Stimulated activated CD4-positive, alpha-beta T cell treated with anti-CD3 and anti-CD28 coated beads, TNF-alpha, amount 100 ng/mL, for 1 hour (primary cell): Measurements from ENCODE around the gene RBM23.

Experiments
- DNase-seq, 3 donors: peaks; one replicate each; pipeline ENCODE4 v3.0.0-alpha.2; 2020; ENCODE audit warnings: low read depth in 3 of 3, low spot score in 1 of 3

The RBM23 gene

DNA sequence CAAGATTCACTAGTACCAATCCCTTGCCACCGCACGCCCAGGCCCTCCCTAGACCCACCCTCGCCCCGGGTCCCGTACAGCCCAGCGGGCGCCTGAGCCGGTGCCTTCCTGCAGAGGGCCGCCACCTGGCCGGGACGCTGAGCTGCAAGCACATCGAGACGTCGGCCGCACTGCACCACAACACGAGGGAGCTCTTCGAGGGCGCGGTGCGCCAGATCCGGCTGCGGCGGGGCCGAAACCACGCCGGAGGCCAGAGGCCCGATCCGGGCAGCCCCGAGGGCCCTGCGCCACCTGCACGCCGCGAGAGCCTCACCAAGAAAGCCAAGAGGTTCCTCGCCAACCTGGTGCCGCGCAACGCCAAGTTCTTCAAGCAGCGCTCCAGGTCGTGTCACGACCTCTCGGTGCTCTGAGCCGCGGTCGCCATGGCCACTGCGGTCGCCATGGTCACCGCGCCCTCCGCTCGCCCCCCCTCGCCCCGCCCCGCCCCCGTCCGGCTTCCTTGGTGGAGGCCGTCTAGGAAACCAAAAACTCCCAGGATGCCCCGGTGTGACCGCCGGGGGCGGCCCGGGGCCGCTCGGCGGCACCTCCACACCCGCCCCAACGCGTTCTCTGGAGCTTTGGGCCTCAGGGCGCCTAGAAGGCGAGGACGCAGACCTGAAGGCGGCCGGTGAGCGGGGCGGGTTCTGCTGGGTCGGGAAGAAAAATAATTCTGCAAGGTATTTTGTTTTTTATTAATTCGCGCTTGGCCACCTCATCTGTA is 32.3 kb downstream of the RBM23 start:
- peak; percentile 47 to 61 (median 57) for DNase-seq

DNA sequence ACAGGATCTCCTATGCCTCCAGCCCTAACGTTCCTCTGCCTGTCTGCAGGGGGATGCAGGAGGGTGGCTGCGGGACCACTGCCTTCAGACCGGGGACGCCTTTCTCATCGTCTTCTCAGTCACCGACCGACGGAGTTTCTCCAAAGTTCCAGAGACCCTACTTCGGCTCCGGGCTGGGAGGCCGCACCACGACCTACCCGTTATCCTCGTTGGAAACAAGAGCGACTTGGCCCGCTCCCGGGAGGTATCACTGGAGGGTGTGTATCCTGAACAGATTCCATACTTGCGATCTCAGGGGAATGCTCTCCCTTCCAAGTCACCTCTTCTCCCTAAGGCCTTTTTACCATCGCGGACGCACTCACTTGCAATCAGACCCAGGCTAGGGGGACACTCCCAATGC is 33.0 kb downstream of the RBM23 start:
- no peak for DNase-seq

DNA sequence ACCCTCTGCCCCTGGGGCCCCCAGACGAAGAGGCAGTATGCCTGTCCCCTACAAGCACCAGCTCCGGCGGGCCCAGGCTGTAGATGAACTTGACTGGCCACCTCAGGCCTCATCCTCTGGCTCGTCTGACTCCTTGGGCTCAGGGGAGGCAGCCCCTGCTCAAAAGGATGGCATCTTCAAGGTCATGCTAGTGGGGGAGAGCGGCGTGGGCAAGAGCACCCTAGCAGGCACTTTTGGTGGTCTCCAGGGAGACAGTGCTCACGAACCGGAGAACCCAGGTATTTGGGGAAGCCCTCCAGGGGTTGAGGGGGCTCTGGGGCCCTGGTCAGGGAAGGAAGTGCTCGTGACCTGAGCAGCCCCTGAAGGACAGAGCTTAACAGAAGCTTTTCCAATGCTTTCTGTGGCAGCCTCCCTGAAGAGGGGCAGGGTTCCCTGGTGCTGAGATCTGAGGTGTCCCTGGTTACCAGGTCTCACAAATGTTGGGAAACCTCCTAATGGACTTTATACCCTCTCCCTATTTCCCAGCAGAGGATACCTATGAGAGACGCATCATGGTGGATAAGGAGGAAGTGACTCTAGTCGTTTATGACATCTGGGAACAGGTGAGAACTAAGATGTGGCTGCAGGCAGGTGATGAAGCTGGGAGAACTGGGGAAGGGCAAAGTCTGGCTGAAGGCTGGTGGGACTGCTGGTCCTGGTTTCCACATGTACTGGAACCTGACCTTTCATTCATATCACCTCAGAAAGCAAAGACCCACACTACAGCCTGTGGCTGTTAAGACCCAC is 34.0 kb downstream of the RBM23 start:
- DNase-seq: no peak

DNA sequence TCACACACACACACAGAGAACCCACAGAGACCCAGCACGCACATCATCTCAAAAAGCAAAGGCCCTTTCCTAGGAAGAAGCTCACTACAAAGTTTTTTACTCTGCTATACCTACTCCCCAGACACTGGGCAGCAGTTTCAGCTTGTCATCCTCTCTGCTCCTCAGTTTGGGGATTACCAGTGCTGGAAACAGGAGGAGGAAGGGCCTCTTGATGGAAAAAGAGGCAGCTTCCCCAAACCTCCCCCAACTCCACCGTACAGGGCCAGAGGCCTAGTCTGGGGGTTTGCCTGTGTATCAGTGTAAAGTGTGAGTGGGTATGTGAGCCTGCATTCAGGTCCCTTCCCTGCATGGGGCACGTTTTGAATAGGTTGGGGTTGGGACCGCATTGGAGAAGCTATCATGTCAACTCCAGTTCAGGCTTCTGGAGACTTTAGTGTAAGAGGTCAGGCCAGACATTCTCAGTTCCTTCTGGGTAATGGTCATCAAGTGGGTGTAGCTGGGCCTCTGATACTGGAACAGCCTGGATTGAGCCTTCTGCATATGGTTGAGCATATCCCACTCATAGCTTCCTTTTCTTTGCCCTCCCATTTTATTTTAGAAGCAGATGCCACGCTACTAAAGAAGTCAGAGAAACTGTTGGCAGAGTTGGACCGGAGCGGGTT is 34.7 kb downstream of the RBM23 start:
- DNase-seq: no peak

DNA sequence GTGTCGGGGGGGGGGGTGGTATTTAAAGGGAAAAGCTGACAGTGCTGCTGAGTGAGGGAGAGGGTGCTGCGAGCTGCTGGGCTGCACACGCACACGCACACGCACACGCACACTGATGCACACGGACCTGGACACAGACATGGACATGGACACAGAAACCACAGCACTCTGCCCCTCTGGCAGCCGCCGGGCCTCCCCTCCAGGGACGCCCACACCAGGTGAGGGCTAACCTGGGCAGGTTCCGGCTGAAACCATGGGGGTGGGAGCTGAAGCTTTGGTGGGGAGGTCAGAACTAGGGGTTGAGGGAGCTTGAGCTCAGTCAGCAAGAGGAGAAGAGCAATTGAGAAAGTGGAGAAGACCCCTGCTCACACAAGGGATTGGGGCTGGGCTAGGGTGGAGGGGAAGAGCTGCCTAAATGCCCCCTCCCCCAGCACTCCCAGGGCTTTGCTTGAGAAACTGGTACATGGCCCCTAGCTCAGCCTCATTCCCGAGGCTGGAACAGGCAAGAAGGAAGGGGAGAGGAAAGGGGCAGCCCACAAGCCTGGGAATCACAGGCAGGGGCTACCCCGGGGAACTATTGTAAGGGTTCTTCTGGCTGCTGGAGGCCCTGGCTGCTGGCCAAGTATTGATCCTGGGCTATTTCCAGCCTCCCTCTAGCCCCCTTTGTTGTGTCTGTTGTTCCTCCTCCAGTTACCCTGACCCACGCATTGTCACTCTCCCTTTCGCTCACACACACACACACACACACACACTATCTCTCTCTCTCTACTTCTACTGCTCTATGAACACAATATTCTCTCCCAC is 35.6 kb downstream of the RBM23 start, which contains the start of gene REM2:
REM2 (plus strand) TSS at position 50 of the 804 bp plus-strand sequence; CDS start at position 116, 66 bp downstream.
- DNase-seq: no peak

DNA sequence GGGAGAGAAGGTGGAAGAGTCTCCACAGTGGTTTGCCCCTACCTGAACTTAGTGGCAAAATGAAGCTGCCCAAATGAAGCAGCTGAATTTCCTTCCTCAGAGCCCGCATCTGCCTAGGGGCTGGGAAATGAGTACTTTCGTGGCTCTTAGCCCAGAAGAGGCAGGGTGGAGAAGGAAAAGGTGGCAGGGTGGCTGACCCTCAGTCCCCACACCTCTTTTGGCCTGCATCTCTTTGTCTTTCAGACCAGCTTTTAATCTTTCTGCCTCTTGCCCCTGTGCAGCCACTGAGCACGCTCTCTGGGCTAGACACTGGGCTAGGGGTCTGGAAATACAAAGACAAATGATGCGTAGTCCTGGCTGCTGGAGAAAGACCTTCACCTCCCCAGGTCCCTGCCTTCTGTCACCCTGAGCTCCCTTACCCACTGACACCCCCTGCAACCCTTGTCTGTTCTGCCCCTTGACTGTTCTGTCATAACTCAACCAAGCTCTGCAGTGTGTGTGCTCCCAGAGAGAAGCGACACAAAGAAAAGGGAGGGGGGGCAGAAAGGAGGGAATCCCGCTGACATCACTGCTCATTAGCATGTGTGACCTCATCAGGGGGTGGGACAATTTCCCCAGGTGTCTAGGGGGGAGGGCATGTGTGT is 36.3 kb downstream of the RBM23 start:
- DNase-seq: no peak

DNA sequence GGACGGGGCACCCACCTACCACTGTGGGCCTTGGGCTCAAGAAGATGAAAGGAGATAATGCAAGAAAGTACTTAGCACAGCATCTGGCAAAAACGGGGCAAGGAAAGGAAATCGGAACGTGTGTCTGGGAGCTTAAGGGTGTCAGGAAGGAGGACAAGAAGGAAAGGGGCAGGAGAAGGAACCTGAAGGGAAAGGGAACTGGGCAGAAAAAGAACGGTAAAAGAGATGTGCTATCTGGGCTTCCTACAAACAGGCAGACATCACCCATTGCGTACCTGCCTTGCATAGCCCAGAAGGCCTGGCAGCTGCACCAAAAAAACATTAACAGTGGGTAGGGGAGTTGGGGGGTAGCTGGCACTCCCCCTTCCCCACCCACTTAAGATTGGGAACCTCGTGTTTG is 36.9 kb downstream of the RBM23 start:
- no peak for DNase-seq

DNA sequence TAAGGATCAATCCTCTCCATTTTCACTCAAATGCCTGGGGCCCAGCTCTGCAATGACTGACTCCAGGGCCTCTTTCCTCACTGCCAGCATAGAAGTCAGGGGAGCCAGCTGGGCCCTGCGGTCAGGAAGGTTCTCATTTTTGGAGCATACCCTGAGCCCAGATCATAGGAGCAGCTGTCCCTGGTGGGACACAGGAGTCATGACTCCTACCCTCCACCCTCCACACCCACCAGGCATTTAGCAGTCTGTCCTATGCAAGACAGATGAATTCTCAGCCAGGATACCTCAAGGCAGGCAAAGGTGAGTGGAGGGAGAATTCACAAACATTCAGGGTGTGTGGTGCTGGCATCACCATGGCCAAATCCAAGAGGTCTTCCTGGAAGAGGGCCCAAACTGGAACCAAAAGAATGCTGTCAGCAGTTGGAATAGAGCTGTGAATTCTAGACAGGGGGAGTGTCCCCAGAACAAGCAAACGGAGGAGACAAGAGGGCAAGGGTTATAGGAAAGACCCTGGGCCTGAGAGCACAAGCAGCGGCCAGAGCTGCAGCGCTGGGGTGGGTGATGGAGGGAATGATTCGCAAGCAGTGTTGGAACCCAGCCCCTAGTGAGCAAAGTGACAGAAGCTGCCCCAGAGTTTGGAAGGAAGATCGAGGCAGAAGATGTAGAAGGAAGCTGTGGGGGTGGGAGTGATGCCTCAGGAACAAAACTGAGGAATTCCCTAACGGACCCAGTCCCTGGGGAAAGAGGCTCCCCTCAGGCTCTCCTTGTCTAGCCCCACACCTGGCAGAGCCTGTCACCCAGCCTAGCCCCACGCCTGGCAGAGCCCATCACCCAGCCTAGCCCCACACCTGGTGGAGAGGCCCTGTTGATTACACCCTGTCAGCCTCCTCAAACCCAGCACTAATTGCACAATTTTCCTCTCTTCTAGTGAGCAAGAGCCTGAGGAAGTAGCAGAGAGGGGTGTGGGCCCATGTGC is 40.4 kb downstream of the RBM23 start:
- DNase-seq: no peak

DNA sequence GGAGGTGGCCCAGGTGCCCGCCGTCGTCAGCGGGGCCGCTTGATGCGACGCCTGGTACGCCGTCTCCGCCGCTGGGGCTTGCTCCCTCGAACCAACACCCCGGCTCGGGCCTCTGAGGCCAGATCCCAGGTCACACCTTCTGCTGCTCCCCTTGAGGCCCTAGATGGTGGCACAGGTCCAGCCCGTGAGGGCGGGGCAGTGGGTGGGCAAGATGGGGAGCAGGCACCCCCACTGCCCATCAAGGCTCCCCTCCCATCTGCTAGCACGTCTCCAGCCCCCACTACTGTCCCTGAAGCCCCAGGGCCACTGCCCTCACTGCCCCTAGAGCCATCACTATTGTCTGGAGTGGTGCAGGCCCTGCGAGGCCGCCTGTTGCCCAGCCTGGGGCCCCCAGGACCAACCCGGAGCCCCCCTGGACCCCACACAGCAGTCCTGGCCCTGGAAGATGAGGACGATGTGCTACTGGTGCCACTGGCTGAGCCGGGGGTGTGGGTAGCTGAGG is 41.9 kb downstream of the RBM23 start:
- DNase-seq: no peak

DNA sequence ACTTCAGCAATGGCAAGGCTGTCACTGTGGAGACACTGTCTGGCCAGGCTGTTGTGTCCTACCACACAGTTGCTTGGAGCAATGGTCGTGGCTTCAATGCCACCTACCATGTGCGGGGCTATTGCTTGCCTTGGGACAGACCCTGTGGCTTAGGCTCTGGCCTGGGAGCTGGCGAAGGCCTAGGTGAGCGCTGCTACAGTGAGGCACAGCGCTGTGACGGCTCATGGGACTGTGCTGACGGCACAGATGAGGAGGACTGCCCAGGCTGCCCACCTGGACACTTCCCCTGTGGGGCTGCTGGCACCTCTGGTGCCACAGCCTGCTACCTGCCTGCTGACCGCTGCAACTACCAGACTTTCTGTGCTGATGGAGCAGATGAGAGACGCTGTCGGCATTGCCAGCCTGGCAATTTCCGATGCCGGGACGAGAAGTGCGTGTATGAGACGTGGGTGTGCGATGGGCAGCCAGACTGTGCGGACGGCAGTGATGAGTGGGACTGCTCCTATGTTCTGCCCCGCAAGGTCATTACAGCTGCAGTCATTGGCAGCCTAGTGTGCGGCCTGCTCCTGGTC is 43.1 kb downstream of the RBM23 start:
- DNase-seq: no peak

DNA sequence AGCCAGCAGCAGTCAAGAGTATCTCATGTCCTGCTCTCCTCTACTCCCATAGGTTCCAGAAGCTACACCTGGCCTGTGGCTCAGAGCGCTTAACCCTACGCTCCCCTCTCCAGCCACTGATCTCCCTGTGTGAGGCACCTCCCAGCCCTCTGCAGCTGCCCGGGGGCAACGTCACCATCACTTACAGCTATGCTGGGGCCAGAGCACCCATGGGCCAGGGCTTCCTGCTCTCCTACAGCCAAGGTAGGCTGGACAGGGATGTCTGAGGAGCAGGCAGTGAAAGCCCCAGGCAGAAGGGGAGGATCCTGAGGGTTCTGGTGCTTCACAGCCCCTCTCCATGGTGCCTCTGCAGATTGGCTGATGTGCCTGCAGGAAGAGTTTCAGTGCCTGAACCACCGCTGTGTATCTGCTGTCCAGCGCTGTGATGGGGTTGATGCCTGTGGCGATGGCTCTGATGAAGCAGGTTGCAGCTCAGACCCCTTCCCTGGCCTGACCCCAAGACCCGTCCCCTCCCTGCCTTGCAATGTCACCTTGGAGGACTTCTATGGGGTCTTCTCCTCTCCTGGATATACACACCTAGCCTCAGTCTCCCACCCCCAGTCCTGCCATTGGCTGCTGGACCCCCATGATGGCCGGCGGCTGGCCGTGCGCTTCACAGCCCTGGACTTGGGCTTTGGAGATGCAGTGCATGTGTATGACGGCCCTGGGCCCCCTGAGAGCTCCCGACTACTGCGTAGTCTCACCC is 43.8 kb downstream of the RBM23 start:
- DNase-seq: no peak

DNA sequence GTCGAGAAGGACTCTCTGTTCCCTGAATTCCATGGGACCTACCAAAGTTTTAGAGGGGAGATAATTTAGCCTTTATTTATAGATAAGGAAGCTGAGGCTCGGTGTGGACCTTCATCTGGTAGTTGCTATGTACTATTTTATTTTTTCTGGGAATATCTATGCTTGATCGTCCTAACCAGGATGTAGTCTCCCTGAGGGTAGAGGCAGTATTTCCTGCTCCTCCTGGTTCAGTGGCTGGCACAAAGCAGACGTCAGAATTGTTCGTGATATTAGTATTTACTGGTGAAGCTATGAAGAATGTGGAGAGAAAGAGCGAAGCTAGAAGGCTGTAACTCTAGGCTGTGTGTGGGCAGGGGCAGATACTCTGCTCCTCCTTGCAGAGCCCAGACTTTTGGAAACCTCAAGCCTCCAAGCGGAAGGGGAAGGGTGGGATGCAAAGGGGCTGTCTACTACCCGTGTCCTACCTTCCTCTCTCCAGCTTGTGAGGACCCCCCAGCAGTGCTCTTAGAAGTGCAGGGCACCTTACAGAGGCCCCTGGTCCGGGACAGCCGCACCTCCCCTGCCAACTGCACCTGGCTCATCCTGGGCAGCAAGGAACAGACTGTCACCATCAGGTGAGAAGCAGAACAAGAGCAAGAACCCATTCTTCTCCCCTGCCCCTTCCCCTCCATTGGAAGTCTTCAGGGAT is 46.0 kb downstream of the RBM23 start:
- no peak for DNase-seq

DNA sequence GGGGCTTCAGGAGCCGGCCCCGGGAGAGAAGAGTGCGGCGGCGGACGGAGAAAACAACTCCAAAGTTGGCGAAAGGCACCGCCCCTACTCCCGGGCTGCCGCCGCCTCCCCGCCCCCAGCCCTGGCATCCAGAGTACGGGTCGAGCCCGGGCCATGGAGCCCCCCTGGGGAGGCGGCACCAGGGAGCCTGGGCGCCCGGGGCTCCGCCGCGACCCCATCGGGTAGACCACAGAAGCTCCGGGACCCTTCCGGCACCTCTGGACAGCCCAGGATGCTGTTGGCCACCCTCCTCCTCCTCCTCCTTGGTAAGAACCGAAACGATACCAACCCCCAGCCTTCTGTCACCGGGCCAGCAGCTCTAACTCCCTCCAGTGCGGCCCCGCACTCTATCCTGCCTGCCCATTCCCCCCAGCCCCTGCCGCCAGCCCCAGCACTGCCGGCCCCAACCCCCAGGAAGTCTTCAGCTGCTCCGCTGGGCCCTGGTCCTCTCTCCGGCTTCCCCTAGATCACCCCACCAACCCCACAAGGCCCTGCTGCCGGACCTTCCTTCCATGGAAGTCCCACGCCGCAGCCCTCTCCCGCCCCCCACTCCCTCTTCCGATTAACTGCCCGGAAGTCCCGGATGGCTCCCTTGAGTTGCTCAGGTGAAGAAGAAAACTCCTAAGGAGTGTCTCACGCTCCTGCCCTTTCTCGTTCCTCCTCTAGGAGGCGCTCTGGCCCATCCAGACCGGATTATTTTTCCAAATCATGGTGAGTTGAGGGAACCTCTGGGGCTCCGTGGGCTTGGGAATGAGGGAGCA is 46.7 kb downstream of the RBM23 start:
- DNase-seq: peak in 2 of 3 donors; percentile 42 to 59

DNA sequence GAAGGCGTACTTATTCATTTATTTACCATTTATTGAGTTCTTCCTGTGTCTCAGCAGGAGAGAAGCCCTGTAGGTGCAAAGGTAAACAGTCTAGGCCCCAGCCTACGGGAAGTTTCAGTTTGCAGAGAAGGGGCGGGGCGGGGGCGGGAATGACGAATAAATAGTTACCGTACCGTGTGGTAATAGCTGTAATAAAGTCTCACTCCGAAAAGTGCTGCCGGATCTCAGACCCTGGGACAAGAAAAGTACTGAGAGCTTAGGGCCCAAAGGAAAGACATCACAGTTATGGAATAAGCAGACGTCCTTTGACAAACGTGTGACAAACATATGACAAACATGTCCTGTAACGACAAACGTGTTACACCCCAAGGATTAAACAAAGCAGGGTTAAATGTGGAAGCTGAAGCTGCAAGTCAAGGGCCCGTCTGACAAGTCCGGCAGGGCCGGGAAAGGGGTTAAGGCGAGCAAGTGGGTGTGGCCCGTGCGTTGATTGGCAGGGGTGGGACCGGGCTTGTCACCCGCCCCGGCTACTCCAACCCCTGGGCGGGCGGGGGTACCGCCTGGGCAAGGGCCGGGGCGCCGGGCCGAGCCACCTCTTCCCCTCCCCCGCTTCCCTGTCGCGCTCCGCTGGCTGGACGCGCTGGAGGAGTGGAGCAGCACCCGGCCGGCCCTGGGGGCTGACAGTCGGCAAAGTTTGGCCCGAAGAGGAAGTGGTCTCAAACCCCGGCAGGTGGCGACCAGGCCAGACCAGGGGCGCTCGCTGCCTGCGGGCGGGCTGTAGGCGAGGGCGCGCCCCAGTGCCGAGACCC is 47.5 kb downstream of the RBM23 start, which contains the start of gene LRP10:
LRP10 (plus strand) TSS at position 517 of the 809 bp plus-strand sequence. CDS start 564 bp downstream, outside the sequence.
- DNase-seq: peak; percentile 39 to 63 (median 48)

DNA sequence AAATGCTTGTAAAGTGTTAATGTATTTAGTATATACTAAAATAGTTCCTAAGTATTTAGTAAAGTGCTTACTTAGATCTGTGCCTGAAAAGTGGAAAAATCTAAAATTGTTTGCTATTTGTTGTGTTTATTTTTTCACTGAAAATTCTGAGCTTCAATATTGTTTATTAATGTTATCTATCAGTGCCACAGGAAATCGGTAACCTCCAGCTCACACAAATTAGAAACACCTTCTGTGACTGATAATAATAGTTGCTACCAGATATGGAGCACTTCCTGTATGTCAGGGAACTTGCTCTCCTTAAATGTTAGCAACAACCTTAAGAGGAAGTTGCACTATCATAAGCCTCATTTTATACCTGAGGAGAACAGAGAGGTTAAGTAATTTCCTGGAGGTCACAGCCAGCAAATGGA is 48.1 kb downstream of the RBM23 start:
- DNase-seq: no peak

DNA sequence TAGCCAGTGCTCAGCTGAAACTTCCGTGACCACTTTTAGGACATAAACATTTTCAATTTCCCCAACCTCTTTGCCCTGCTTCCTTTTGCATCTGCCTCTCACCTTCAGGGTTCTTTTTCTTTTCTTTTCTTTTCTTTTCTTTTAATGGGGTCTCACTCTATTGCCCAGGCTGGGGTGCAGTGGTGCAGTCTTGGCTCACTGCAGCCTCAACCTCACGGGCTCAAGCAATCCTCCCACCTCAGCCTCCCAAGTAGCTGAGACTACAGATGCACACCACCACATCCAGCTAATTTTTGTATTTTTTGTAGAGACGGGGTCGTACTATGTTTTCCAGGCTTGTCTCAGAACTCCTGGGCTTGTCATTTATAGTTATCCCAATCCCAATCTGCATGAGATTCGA is 52.1 kb downstream of the RBM23 start:
- DNase-seq: no peak
